Endothelial cell of umbilical vein (primary cell): ENCODE results near the gene FRYL. TPM values are rescaled to one million over a fixed set of nuclear protein-coding genes. Genes with fewer than 3 reads are reported as not detected.

Experiments
- BruUV-seq: library from RNA; stranded (reverse); fragments of 400-500 nt; replicated peaks from 2 replicates; lab custom pipeline; 2021; lab: Mats Ljungman, UMichigan
- CTCF ChIA-PET: fragments of 300-600, 350-600 bp; sonication (Branson Sonifier 250); formaldehyde crosslinking; loops from one replicate; lab custom pipeline; 2021; ENCODE audit warnings: antibody characterized with exemption, inconsistent platforms; lab: Charles Lee
- POLR2A ChIA-PET: fragments of 300-600, 350-600 bp; sonication (Branson Sonifier 250); formaldehyde crosslinking; loops from one replicate; lab custom pipeline; 2021; ENCODE audit warnings: antibody characterized with exemption, inconsistent platforms; lab: Charles Lee
- DNase-seq: peaks from one replicate; pipeline ENCODE4 v3.0.0-alpha.2; 2011; ENCODE audit warnings: low read depth, low spot score
- FAIRE-seq: peaks from 2 replicates; lab custom pipeline; 2011; peaks lifted over from hg19 to GRCh38; lab: Jason Lieb, UNC
- H2AFZ ChIP-seq: 2 replicates; pipeline ENCODE4 v1.6.0; 2012; ENCODE audit warnings: low read depth, low read length, control low read depth, inconsistent platforms
- H3K27ac ChIP-seq: 2 replicates; pipeline ENCODE4 v1.5.1; 2011; ENCODE audit warnings: low read depth, mild to moderate bottlenecking, control low read depth, low read length, moderate library complexity; ENCODE audit not compliant: insufficient read depth
- H3K27me3 ChIP-seq, 2 experiments: 2 replicates each; pipeline versions ENCODE4 v1.6.0 to v1.6.1; 2011; ENCODE audit warnings: low read length in 2 of 2, mixed read lengths in 1 of 2; ENCODE audit not compliant: control insufficient read depth in 2 of 2, insufficient read depth in 2 of 2
- H3K36me3 ChIP-seq, 2 experiments: 2 replicates in 1 of 2; 3 replicates in 1 of 2; pipeline ENCODE4 v1.5.1; 2011; ENCODE audit warnings: low read length in 2 of 2, mild to moderate bottlenecking in 1 of 2, moderate library complexity in 1 of 2; ENCODE audit not compliant: control insufficient read depth in 2 of 2, insufficient read depth in 2 of 2; ENCODE audit errors: extremely low read depth in 1 of 2
- H3K4me1 ChIP-seq: 3 replicates; pipeline ENCODE4 v1.5.1; 2011; ENCODE audit warnings: mild to moderate bottlenecking, low read length; ENCODE audit not compliant: control insufficient read depth, insufficient read depth; ENCODE audit errors: extremely low read depth
- H3K4me2 ChIP-seq: 2 replicates; pipeline ENCODE4 v1.6.1; 2011; ENCODE audit warnings: low read length, control low read depth, mixed read lengths; ENCODE audit not compliant: insufficient read depth
- H3K4me3 ChIP-seq, 3 experiments: fragments of 200-600 bp in 1 of 3; sonication (generic), shearing (Covaris generic) in 1 of 3; replicated peaks in 1 of 3; 2 replicates each; pipeline ENCODE4 v1.5.1; 2011 to 2016; ENCODE audit warnings: control low read depth in 3 of 3, low read length in 3 of 3, mild to moderate bottlenecking in 2 of 3, inconsistent platforms in 1 of 3, low read depth in 1 of 3, moderate library complexity in 1 of 3; ENCODE audit not compliant: insufficient read depth in 1 of 3
- H3K79me2 ChIP-seq: 2 replicates; pipeline ENCODE4 v1.6.0; 2012; ENCODE audit warnings: low read length, inconsistent platforms; ENCODE audit not compliant: control insufficient read depth, insufficient read depth
- H3K9ac ChIP-seq: replicated peaks from 2 replicates; pipeline ENCODE3; 2011; ENCODE audit warnings: low read length, control low read depth; ENCODE audit not compliant: insufficient read depth; ENCODE audit errors: extremely low read depth
- H3K9me1 ChIP-seq: replicated peaks from 3 replicates; pipeline ENCODE4 v1.6.0; 2011; ENCODE audit warnings: mild to moderate bottlenecking, low read length; ENCODE audit not compliant: control insufficient read depth, insufficient read depth; ENCODE audit errors: extremely low read depth
- H3K9me3 ChIP-seq: replicated peaks from 2 replicates; pipeline ENCODE4 v1.5.1; 2012; ENCODE audit warnings: low read length, inconsistent platforms; ENCODE audit not compliant: control insufficient read depth, insufficient read depth
- H4K20me1 ChIP-seq: replicated peaks from 2 replicates; pipeline ENCODE3; 2011; ENCODE audit warnings: mild to moderate bottlenecking, low read length; ENCODE audit not compliant: control insufficient read depth, insufficient read depth; ENCODE audit errors: extremely low read depth
- EZH2 ChIP-seq: IDR thresholded peaks from 2 replicates; pipeline ENCODE4 v1.6.1; 2012; ENCODE audit warnings: borderline replicate concordance, low read depth, mild to moderate bottlenecking, moderate library complexity, low read length, inconsistent platforms; ENCODE audit not compliant: severe bottlenecking
- FOS ChIP-seq: IDR thresholded peaks from 2 replicates; pipeline ENCODE4 v1.6.1; 2011; ENCODE audit warnings: mild to moderate bottlenecking, low read length, moderate library complexity, borderline replicate concordance; ENCODE audit not compliant: insufficient read depth
- GATA2 ChIP-seq: IDR thresholded peaks from 2 replicates; pipeline ENCODE4 v1.7.0; 2011; ENCODE audit warnings: low read depth, mild to moderate bottlenecking, moderate library complexity, mixed read lengths, low read length; ENCODE audit not compliant: insufficient read length, insufficient read depth
- JUN ChIP-seq: IDR thresholded peaks from 2 replicates; pipeline ENCODE4 v1.6.1; 2011; ENCODE audit warnings: borderline replicate concordance, low read depth; ENCODE audit not compliant: insufficient read length, insufficient read depth
- MYC ChIP-seq: IDR thresholded peaks from one replicate; pipeline ENCODE4 v1.6.1; 2011; ENCODE audit warnings: mild to moderate bottlenecking, low read depth, low read length
- POLR2A ChIP-seq: IDR thresholded peaks from 2 replicates; pipeline ENCODE4 v1.6.1; 2012; ENCODE audit warnings: low read depth, mild to moderate bottlenecking, control low read depth, low read length
- POLR2AphosphoS5 ChIP-seq: IDR thresholded peaks from 2 replicates; pipeline ENCODE4 v1.6.1; 2012; ENCODE audit warnings: low read depth, mild to moderate bottlenecking, control low read depth, low read length, moderate library complexity; ENCODE audit not compliant: insufficient read depth
- dilution Hi-C: fragments of 300-500 bp; cut with MboI; formaldehyde crosslinking; loops from one replicate; pipeline ENCODE4 v1.15.0; 2019; ENCODE audit warnings: low sequenced_read_pairs; ENCODE audit not compliant: extremely low pct_ligation_motif_present
- intact Hi-C: fragments of 100-400 bp; cut with micrococcal nuclease; formaldehyde crosslinking; loops from one replicate; pipeline ENCODE4 v1.10.0; 2022
- polyA plus RNA-seq, 4 experiments: library from polyadenylated mRNA; depleted of rRNA in 3 of 4; stranded (reverse) in 3 of 4; unstranded in 1 of 4; fragments of >200 nt; gene quantifications; 2 replicates each; pipeline versions ENCODE4 v1.2.1 to v1.2.3, GENCODE V29; 2011 to 2012; ENCODE audit warnings: missing spikeins in 1 of 4
- total RNA-seq: library from RNA; stranded (reverse); gene quantifications from 2 replicates; pipeline ENCODE4 v1.2.3, GENCODE V29; 2021
- TF ChIP-seq, protein P1 (sequence below): IDR thresholded peaks from 2 replicates; pipeline ENCODE4 v1.6.1; 2011; ENCODE audit not compliant: insufficient read depth, insufficient read length
- TF ChIP-seq, protein P2 (sequence below), 2 donors: IDR thresholded peaks; 1 replicate in 1 of 2; 2 replicates in 1 of 2; pipeline ENCODE4 v1.5.1; 2011; ENCODE audit warnings: low read length in 2 of 2, mild to moderate bottlenecking in 2 of 2, moderate library complexity in 2 of 2, control low read depth in 1 of 2, inconsistent platforms in 1 of 2, low read depth in 1 of 2; ENCODE audit not compliant: insufficient read depth in 1 of 2; ENCODE audit errors: extremely low read depth in 1 of 2

FRYL gene
- total and polyA plus RNA-seq, 2 donors (not counting 3 experiments of a cell fraction or from before 2014, with no cell fraction given) = 17.0 to 84.9 TPM

- no peaks in the 10 kb centered on the region for H3K36me3 ChIP-seq
- H3K79me2 ChIP-seq = peaks cover 73% of the 10 kb centered on the region
- ChIA-PET POLR2A (no interaction called here), CTCF (no interaction called here)
- DNase-seq (no peak), FAIRE-seq (no peak)
- H3K4me1 ChIP-seq = peaks cover 29% of the 10 kb centered on the region
- H3K9me1 ChIP-seq = no peaks in the 10 kb centered on the region
- no peak overlapping the region for H3K4me3 ChIP-seq
- no peaks in the 10 kb centered on the region for H3K9me3 ChIP-seq
- no peak overlapping the region for H3K9ac ChIP-seq
- intact Hi-C loops (no loop called here), dilution Hi-C loops (no loop called here)
- H4K20me1 ChIP-seq = peaks cover 3% of the 10 kb centered on the region
- no peaks in the 10 kb centered on the region for H3K27me3 ChIP-seq
- no TSS peak for BruUV-seq
- no peak overlapping the region for H3K4me2 ChIP-seq
- no peak for TF ChIP-seq FOS
- no peak for TF ChIP-seq GATA2
- no peak for TF ChIP-seq POLR2AphosphoS5
- TF ChIP-seq EZH2 = no peak
- TF ChIP-seq POLR2A = no peak
- TF ChIP-seq, protein P1, sequence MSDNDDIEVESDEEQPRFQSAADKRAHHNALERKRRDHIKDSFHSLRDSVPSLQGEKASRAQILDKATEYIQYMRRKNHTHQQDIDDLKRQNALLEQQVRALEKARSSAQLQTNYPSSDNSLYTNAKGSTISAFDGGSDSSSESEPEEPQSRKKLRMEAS = no peak
- TF ChIP-seq JUN = no peak
- H3K27ac ChIP-seq = no peak overlapping the region
- H2AFZ ChIP-seq = no peak overlapping the region
Observed at GRCh38 chr4:48755281-48755680, 24.8 kb downstream of the FRYL start.

DNA sequence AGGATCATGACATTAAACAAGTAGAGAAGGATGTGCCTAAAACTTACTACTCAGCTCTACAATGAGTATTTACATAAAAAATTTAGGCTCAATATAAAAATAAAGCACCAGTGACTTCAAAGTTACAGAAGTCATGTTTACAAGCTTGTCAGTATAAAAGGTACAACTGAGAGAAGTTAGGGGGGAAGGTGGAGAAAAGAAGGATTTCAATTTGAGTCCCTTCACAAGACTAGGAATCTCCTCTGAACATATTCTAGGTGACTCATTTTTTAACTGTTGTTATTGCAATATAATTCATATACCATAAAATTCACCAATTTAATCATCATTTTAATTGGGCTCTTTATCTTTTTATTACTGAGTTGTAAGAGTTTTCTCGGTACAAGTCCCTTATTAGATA, 26.9 kb downstream of the FRYL start:
- H3K4me2 ChIP-seq = peak overlapping the region; percentile 67
- POLR2A ChIA-PET = interaction anchor here (0.6 kb wide), 1 partner anchor 27 kb away, joined by 4 read pairs; the partner anchor contains the start of gene FRYL
- intact Hi-C loops (no loop called here), dilution Hi-C loops (no loop called here)
- H3K36me3 ChIP-seq = no peaks in the 10 kb centered on the region
- no peak overlapping the region for H3K4me3 ChIP-seq
- no peaks in the 10 kb centered on the region for H3K9me1 ChIP-seq
- H3K9ac ChIP-seq = peak overlapping the region; percentile 49
- H4K20me1 ChIP-seq = peaks cover 3% of the 10 kb centered on the region
- CTCF ChIA-PET = interaction anchor here (1.0 to 1.9 kb wide), 6 partner anchors 11 to 174 kb away, joined by 3 to 12 read pairs (median 4); partner anchors contain the start of gene FRYL
- BruUV-seq = no TSS peak
- H3K79me2 ChIP-seq = peaks cover 78% of the 10 kb centered on the region
- peaks cover 29% of the 10 kb centered on the region for H3K4me1 ChIP-seq
- FAIRE-seq (no peak), DNase-seq (no peak)
- no peaks in the 10 kb centered on the region for H3K9me3 ChIP-seq
- H3K27me3 ChIP-seq = no peaks in the 10 kb centered on the region
- H2AFZ ChIP-seq = no peak overlapping the region
- TF ChIP-seq, protein P2, sequence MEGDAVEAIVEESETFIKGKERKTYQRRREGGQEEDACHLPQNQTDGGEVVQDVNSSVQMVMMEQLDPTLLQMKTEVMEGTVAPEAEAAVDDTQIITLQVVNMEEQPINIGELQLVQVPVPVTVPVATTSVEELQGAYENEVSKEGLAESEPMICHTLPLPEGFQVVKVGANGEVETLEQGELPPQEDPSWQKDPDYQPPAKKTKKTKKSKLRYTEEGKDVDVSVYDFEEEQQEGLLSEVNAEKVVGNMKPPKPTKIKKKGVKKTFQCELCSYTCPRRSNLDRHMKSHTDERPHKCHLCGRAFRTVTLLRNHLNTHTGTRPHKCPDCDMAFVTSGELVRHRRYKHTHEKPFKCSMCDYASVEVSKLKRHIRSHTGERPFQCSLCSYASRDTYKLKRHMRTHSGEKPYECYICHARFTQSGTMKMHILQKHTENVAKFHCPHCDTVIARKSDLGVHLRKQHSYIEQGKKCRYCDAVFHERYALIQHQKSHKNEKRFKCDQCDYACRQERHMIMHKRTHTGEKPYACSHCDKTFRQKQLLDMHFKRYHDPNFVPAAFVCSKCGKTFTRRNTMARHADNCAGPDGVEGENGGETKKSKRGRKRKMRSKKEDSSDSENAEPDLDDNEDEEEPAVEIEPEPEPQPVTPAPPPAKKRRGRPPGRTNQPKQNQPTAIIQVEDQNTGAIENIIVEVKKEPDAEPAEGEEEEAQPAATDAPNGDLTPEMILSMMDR (IDR thresholded peaks at IDR 0.05; ENCODE audit: extremely low read depth in 1 of 2, insufficient read depth in 1 of 2, low read depth in 1 of 2, low read length in 2 of 2) = no peak
- TF ChIP-seq EZH2 = no peak
- no peak for TF ChIP-seq MYC
- TF ChIP-seq JUN = no peak
- TF ChIP-seq POLR2AphosphoS5 = no peak
- no peak for TF ChIP-seq FOS
- TF ChIP-seq, protein P1 = no peak
- TF ChIP-seq GATA2 = no peak
- no peak for TF ChIP-seq POLR2A
- H3K27ac ChIP-seq = peak overlapping the region; percentile 73
